K562 (cell line): ENCODE data around the gene SLC19A2. TPM values are rescaled to one million over a fixed set of nuclear protein-coding genes. Genes with fewer than 3 reads are reported as not detected.
A peak's percentile ranks its signal among the peaks of the same experiment; 100 is the strongest.

Source experiments
- ATF3 ChIP-seq, 2 experiments: fragments of 450-650 bp in 1 of 2; sonication (generic) in 1 of 2; formaldehyde crosslinking in 1 of 2; IDR thresholded peaks in 1 of 2; conservative IDR thresholded peaks in 1 of 2; 2 replicates each; pipeline versions ENCODE4 v1.6.1 to v1.8.1; 2016 to 2023; ENCODE audit warnings: mild to moderate bottlenecking in 2 of 2, moderate library complexity in 2 of 2, inconsistent platforms in 1 of 2, missing genetic modification reagents in 1 of 2
- E4F1 ChIP-seq: fragments of 250-450 bp; sonication (Bioruptor Pico); IDR thresholded peaks from 2 replicates; pipeline ENCODE4 v1.5.0; 2021; ENCODE audit warnings: mild to moderate bottlenecking, borderline replicate concordance
- HDAC1 ChIP-seq, 2 experiments: fragments of 450-650 bp; IDR thresholded peaks; 2 replicates each; pipeline ENCODE4 v1.6.1; 2016 to 2017; ENCODE audit warnings: inconsistent platforms in 1 of 2, mild to moderate bottlenecking in 1 of 2, moderate library complexity in 1 of 2
- HES1 ChIP-seq: fragments of 450-650 bp; IDR thresholded peaks from 2 replicates; pipeline ENCODE4 v1.6.1; 2016; ENCODE audit warnings: low read depth, mild to moderate bottlenecking, moderate library complexity
- L3MBTL2 ChIP-seq: fragments of 450-650 bp; IDR thresholded peaks from 2 replicates; pipeline ENCODE4 v1.6.1; 2016; ENCODE audit warnings: mild to moderate bottlenecking, moderate library complexity
- PKNOX1 ChIP-seq: fragments of 450-650 bp; IDR thresholded peaks from 2 replicates; pipeline ENCODE4 v1.6.1; 2016
- SAP30 ChIP-seq: fragments of 200-600 bp; sonication (generic); IDR thresholded peaks from 2 replicates; pipeline ENCODE4 v1.6.1; 2012; ENCODE audit warnings: borderline replicate concordance, low read depth, mild to moderate bottlenecking, moderate library complexity, low read length, control low read depth, inconsistent platforms; ENCODE audit not compliant: insufficient read depth, poor library complexity, severe bottlenecking
- SRSF9 ChIP-seq: fragments of 200-400 bp; formaldehyde crosslinking; IDR thresholded peaks from 2 replicates; pipeline ENCODE4 v1.6.1; 2017; ENCODE audit warnings: low read depth, low read length, borderline replicate concordance
- ZBTB40 ChIP-seq, 2 experiments: fragments of 450-650 bp in 1 of 2; sonication (generic) in 1 of 2; formaldehyde crosslinking in 1 of 2; IDR thresholded peaks; 2 replicates each; pipeline versions ENCODE4 v1.7.1 to v1.9.0; 2016 to 2022; ENCODE audit warnings: inconsistent platforms in 1 of 2, mild to moderate bottlenecking in 1 of 2, missing genetic modification reagents in 1 of 2
- polyA plus RNA-seq, 8 experiments: library from polyadenylated mRNA; depleted of rRNA in 4 of 8; stranded (reverse) in 5 of 8; unstranded in 3 of 8; fragments of >200 nt; fragmentation: Nextera tagmentation in 2 of 8; fragmentation: Illumina TruSeq in 1 of 8; extraction: Ambion mirVana in 2 of 8; extraction: Trizol in 1 of 8; gene quantifications; 2 replicates each; pipeline versions ENCODE4 v1.2.1 to v1.2.3, GENCODE V29; 2011 to 2014; ENCODE audit warnings: inconsistent platforms in 1 of 8, missing spikeins in 1 of 8
- total RNA-seq, 7 experiments: library from RNA; depleted of rRNA in 6 of 7; stranded (reverse); fragments of >200 nt in 6 of 7; fragmentation: Illumina TruSeq in 2 of 7; extraction: Trizol in 2 of 7; gene quantifications; 2 replicates each; pipeline versions ENCODE4 v1.2.1 to v1.2.3, GENCODE V29; 2011 to 2021; ENCODE audit warnings: low replicate concordance in 1 of 7

SLC19A2 gene
- total and polyA plus RNA-seq, 9 of the 15 experiments (the other 6 are each of a cell fraction or from before 2014, with no cell fraction given), result 7.4 to 42.8 (median 19.2) TPM

- TF ChIP-seq ZBTB40 (IDR thresholded peaks at IDR 0.05), result 0 out of 2 replicates have a peak, but pooled peaks have one; percentile 29
- TF ChIP-seq ZBTB40 (CRISPR knock-in tag; IDR thresholded peaks at IDR 0.05), result no peak
- no peak for TF ChIP-seq PKNOX1
- TF ChIP-seq E4F1 (CRISPR knock-in tag), result 0 out of 2 replicates have a peak, but pooled peaks have one; percentile 44
- TF ChIP-seq L3MBTL2, result peak; percentile 78
- TF ChIP-seq ATF3 (IDR thresholded peaks at IDR 0.05), result no peak
- TF ChIP-seq ATF3 (CRISPR knock-in tag; conservative IDR thresholded peaks at IDR 0.05), result no peak
- TF ChIP-seq SAP30, result peak; percentile 33
- TF ChIP-seq HES1, result peak; percentile 14; the same call in 1 of the 2 replicates
- peak in 1 of 2 experiments; percentile 26; a peak in 1 of 4 replicates for TF ChIP-seq HDAC1 (IDR thresholded peaks at IDR 0.05)
- TF ChIP-seq SRSF9, result no peak
These were observed 887 bp downstream of the SLC19A2 start (continued) for GRCh38 chr1:169484683-169485430.
